Measurements from ENCODE around the gene RASAL2.
"Not testable (repeated sequence)": the region's sequence is repeated elsewhere in the genome, so short reads cannot be mapped to it uniquely, and the experiment has no call there.

RASAL2 gene

GRCh38 chr1:178075333-178075732 is 18.6 kb upstream of the RASAL2 start:
- no peaks in the 10 kb centered on the region for H3K27me3 ChIP-seq (replicated peaks; ENCODE audit: control insufficient read depth, insufficient read depth, low read length)
- no peak overlapping the region for H3K4me3 ChIP-seq (replicated peaks; ENCODE audit: low read depth, low read length)
- no peaks in the 10 kb centered on the region for H3K36me3 ChIP-seq (ENCODE audit: control insufficient read depth, insufficient read depth, low read length)
- no peak for DNase-seq (ENCODE audit: extremely low read depth, insufficient read length)
- TF ChIP-seq, protein P1, sequence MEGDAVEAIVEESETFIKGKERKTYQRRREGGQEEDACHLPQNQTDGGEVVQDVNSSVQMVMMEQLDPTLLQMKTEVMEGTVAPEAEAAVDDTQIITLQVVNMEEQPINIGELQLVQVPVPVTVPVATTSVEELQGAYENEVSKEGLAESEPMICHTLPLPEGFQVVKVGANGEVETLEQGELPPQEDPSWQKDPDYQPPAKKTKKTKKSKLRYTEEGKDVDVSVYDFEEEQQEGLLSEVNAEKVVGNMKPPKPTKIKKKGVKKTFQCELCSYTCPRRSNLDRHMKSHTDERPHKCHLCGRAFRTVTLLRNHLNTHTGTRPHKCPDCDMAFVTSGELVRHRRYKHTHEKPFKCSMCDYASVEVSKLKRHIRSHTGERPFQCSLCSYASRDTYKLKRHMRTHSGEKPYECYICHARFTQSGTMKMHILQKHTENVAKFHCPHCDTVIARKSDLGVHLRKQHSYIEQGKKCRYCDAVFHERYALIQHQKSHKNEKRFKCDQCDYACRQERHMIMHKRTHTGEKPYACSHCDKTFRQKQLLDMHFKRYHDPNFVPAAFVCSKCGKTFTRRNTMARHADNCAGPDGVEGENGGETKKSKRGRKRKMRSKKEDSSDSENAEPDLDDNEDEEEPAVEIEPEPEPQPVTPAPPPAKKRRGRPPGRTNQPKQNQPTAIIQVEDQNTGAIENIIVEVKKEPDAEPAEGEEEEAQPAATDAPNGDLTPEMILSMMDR (IDR thresholded peaks at IDR 0.05; ENCODE audit: insufficient read depth, low read length, poor library complexity, severe bottlenecking), result no peak

DNA sequence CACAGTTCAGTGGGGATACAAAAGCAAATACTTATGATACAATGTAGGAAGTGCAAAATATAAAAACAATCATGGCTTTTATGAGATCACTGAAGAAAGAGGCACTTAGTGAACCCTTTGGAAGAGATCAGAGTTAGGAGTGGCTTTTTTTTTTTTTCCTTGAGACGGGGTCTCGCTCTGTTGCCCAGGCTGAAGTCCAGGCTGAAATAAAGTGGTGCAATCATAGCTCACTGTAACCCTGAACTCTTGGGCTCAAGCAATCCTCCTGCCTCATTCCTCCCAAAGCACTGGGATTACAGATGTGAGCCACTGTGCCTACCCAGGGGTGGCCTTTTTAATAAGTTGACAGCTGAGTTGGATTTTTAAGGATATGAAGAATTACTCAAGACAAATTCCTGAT is 17.3 kb upstream of the RASAL2 start:
- no peak for DNase-seq (ENCODE audit: extremely low read depth, insufficient read length)
- Histone ChIP-seq H3K36me3 (ENCODE audit: control insufficient read depth, insufficient read depth, low read length) (no peaks in the 10 kb centered on the region), H3K27me3 (replicated peaks; ENCODE audit: control insufficient read depth, insufficient read depth, low read length) (no peaks in the 10 kb centered on the region), H3K4me3 (replicated peaks; ENCODE audit: low read depth, low read length) (no peak overlapping the region)
- TF ChIP-seq, protein P1 (IDR thresholded peaks at IDR 0.05; ENCODE audit: insufficient read depth, low read length, poor library complexity, severe bottlenecking), result no peak

DNA sequence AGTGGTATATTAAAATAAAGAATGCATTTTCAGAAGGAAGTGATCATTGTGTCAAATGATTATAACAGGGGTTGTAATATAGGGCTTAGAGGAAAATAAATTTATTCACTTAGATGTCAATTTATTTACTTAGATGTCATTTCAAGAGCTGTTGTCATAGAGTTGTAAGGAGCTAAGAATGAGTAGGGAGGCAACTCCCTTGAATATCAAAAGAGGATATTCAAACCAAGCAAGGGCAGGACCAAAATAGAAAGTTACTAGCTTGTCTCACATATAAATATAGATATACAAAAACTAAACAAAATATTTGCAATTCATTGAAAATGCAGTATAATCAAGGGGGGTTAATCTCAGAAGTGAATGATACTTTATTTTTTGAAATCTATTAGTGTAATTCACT is 16.0 kb upstream of the RASAL2 start:
- TF ChIP-seq, protein P1 (IDR thresholded peaks at IDR 0.05; ENCODE audit: insufficient read depth, low read length, poor library complexity, severe bottlenecking), result no peak
- H3K4me3 ChIP-seq (replicated peaks; ENCODE audit: low read depth, low read length), result no peak overlapping the region
- H3K36me3 ChIP-seq (ENCODE audit: control insufficient read depth, insufficient read depth, low read length), result no peaks in the 10 kb centered on the region
- H3K27me3 ChIP-seq (replicated peaks; ENCODE audit: control insufficient read depth, insufficient read depth, low read length), result no peaks in the 10 kb centered on the region
- DNase-seq (ENCODE audit: extremely low read depth, insufficient read length), result no peak

DNA sequence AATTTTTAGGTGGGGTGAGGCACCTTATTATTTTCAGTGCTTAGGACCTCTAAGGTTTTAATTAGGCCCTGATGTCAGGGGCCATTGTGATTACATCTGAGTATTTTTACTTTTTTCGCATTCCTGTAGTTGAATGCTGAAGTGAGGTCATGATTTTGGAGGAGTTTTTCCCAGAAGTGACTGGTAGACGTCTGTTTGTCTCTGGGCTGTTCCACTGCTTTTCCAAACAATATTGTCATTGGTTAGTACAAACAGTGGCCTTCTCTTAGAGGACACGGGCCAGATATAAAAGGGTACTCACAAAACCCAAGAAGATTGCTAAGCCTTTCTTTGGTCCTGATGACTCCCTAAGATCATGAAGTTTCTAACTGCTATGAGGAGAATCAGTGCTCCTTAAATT is 7.6 kb upstream of the RASAL2 start:
- no peak overlapping the region for H3K4me3 ChIP-seq (replicated peaks; ENCODE audit: low read depth, low read length)
- DNase-seq (ENCODE audit: extremely low read depth, insufficient read length), result no peak

DNA sequence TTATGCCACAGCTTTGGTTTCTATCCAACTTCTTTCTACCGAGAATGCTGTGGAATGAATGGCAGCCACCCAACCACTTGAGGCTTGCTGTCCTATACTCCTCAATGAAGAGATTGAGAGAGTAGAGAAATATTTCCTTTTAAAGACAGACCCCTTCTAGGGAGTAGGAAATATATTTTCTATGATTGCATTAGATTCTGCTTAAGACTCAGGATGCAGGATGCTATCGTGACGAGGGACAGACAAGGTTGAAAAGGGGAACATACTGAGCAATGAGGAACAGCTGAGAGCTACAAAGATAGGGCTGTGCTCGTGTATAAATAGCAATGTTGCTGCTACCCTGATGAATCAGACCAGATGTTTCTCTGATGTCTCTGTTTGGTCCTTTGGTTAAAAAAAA is 7.1 kb upstream of the RASAL2 start:
- Histone ChIP-seq H3K4me3 (replicated peaks; ENCODE audit: low read depth, low read length) (no peak overlapping the region), H3K27me3 (replicated peaks; ENCODE audit: control insufficient read depth, insufficient read depth, low read length) (no peaks in the 10 kb centered on the region), H3K36me3 (ENCODE audit: control insufficient read depth, insufficient read depth, low read length) (no peaks in the 10 kb centered on the region)
- DNase-seq (ENCODE audit: extremely low read depth, insufficient read length), result no peak
- TF ChIP-seq, protein P1 (IDR thresholded peaks at IDR 0.05; ENCODE audit: insufficient read depth, low read length, poor library complexity, severe bottlenecking), result no peak

More for the DNA sequence above, 7.6 kb upstream of the RASAL2 start:
- Histone ChIP-seq H3K36me3 (ENCODE audit: control insufficient read depth, insufficient read depth, low read length) (no peaks in the 10 kb centered on the region), H3K27me3 (replicated peaks; ENCODE audit: control insufficient read depth, insufficient read depth, low read length) (no peaks in the 10 kb centered on the region)
- TF ChIP-seq, protein P1 (IDR thresholded peaks at IDR 0.05; ENCODE audit: insufficient read depth, low read length, poor library complexity, severe bottlenecking), result no peak

DNA sequence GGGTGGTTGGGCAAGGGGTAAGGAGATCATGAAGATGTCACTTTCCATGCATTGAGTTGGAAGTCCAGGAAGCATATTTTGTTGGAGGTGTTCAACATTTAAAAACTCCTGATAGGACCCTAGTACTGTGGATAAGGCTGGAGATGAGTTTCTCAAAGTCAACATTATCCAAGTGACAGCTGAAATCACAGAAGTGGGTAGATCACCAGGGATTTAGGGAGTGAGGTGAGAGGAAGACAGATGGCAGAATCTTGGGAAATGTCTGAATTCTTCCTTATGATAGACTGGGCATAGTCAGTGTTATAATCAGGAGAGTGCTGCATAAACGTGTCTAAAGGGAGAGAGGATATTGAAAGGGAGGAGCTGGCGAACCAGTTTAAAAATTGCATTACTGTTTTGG is 5.3 kb upstream of the RASAL2 start:
- TF ChIP-seq, protein P1 (IDR thresholded peaks at IDR 0.05; ENCODE audit: insufficient read depth, low read length, poor library complexity, severe bottlenecking), result no peak
- Histone ChIP-seq H3K4me3 (replicated peaks; ENCODE audit: low read depth, low read length) (no peak overlapping the region), H3K36me3 (ENCODE audit: control insufficient read depth, insufficient read depth, low read length) (no peaks in the 10 kb centered on the region), H3K27me3 (replicated peaks; ENCODE audit: control insufficient read depth, insufficient read depth, low read length) (no peaks in the 10 kb centered on the region; the same call in none of the 2 replicates)
- DNase-seq (ENCODE audit: extremely low read depth, insufficient read length), result no peak

GRCh38 chr1:178091454-178091853 is 2.5 kb upstream of the RASAL2 start:
- not testable (repeated sequence) for H3K27me3 ChIP-seq (replicated peaks; ENCODE audit: control insufficient read depth, insufficient read depth, low read length); H3K36me3 ChIP-seq (ENCODE audit: control insufficient read depth, insufficient read depth, low read length); H3K4me3 ChIP-seq (replicated peaks; ENCODE audit: low read depth, low read length); DNase-seq (ENCODE audit: extremely low read depth, insufficient read length)
